ENCODE data around the gene KDM4C.

DNA sequence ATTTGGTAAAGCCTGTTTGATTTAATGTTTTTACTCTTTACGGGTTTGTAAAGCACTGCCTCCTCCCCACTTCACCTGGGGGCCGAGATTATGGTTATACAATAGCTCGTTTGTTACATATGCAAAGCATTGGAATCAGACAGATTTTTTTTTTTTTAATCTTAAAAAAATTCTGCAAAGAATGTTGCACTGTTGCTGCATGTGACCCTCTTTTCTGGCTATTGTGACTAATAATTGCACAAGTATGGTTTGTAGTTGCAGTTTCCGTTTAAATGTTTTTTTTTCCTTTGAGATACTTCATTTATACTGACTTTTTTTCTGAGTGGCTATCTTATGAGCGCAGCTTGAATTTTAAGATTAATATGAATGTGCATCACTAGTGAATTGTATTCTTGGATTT is 165.3 kb downstream of the KDM4C start:
- TF ChIP-seq, protein P1, sequence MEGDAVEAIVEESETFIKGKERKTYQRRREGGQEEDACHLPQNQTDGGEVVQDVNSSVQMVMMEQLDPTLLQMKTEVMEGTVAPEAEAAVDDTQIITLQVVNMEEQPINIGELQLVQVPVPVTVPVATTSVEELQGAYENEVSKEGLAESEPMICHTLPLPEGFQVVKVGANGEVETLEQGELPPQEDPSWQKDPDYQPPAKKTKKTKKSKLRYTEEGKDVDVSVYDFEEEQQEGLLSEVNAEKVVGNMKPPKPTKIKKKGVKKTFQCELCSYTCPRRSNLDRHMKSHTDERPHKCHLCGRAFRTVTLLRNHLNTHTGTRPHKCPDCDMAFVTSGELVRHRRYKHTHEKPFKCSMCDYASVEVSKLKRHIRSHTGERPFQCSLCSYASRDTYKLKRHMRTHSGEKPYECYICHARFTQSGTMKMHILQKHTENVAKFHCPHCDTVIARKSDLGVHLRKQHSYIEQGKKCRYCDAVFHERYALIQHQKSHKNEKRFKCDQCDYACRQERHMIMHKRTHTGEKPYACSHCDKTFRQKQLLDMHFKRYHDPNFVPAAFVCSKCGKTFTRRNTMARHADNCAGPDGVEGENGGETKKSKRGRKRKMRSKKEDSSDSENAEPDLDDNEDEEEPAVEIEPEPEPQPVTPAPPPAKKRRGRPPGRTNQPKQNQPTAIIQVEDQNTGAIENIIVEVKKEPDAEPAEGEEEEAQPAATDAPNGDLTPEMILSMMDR (IDR thresholded peaks at IDR 0.05), result no peak
- TF ChIP-seq POLR2A (IDR thresholded peaks at IDR 0.05), result no peak

Data from thyroid gland (tissue), 4 donors.